ENCODE measurements around the gene KMT5B.

KMT5B gene

GRCh38 chr11:68164437-68164836 is 48.7 kb downstream of the KMT5B start:
- DNase-seq (ENCODE audit: extremely low spot score) = no peak
- CTCF ChIA-PET = interaction anchor here (1.9 kb wide), 1 partner anchor 45 kb away, joined by 5 read pairs; no protein-coding TSS in a partner anchor
- POLR2A ChIA-PET = interaction anchor here (0.6 kb wide), 1 partner anchor 41 kb away, joined by 3 read pairs; no protein-coding TSS in a partner anchor
- no peak for TF ChIP-seq CTCF (IDR thresholded peaks at IDR 0.05; ENCODE audit: control extremely low read depth, extremely low read depth, low read depth, missing control alignments)

GRCh38 chr11:68163691-68164090 is 49.4 kb downstream of the KMT5B start:
- ChIA-PET POLR2A (no interaction called here), CTCF (interaction anchor here (0.8 to 1.9 kb wide), 3 partner anchors 8 to 45 kb away, joined by 3 to 6 read pairs (median 5); no protein-coding TSS in a partner anchor)
- DNase-seq (ENCODE audit: extremely low spot score) = no peak
- no peak for TF ChIP-seq CTCF (IDR thresholded peaks at IDR 0.05; ENCODE audit: control extremely low read depth, extremely low read depth, low read depth, missing control alignments)

GRCh38 chr11:68160100-68160695 is 52.9 kb downstream of the KMT5B start:
- no peak for DNase-seq (ENCODE audit: extremely low spot score)
- CTCF ChIA-PET = no interaction called here
- TF ChIP-seq CTCF (IDR thresholded peaks at IDR 0.05; ENCODE audit: control extremely low read depth, extremely low read depth, low read depth, missing control alignments) = no peak
- POLR2A ChIA-PET = no interaction called here

- no peak for TF ChIP-seq CTCF (IDR thresholded peaks at IDR 0.05; ENCODE audit: control extremely low read depth, extremely low read depth, low read depth, missing control alignments)
- ChIA-PET POLR2A (no interaction called here), CTCF (no interaction called here)
- DNase-seq (ENCODE audit: extremely low spot score) = no peak
These were observed 53.4 kb downstream of the KMT5B start for GRCh38 chr11:68159665-68160064.

- no peak for DNase-seq (ENCODE audit: extremely low spot score)
- POLR2A ChIA-PET = no interaction called here
- CTCF ChIA-PET = interaction anchor here (1.5 kb wide), 1 partner anchor 13 kb away, joined by 3 read pairs; no protein-coding TSS in a partner anchor
- no peak for TF ChIP-seq CTCF (IDR thresholded peaks at IDR 0.05; ENCODE audit: control extremely low read depth, extremely low read depth, low read depth, missing control alignments)
These were observed 53.9 kb downstream of the KMT5B start for GRCh38 chr11:68159161-68159560.

GRCh38 chr11:68158580-68158979 is 54.5 kb downstream of the KMT5B start:
- ChIA-PET CTCF (interaction anchor here (1.2 to 1.6 kb wide), 3 partner anchors 11 to 18 kb away, joined by 3 to 5 read pairs (median 4); no protein-coding TSS in a partner anchor), POLR2A (no interaction called here)
- no peak for DNase-seq (ENCODE audit: extremely low spot score)
- no peak for TF ChIP-seq CTCF (IDR thresholded peaks at IDR 0.05; ENCODE audit: control extremely low read depth, extremely low read depth, low read depth, missing control alignments)

Measured in GM10248 (cell line).